ENCODE measurements around the gene PIK3R1. TPM values are rescaled to one million over a fixed set of nuclear protein-coding genes. Genes with fewer than 3 reads are reported as not detected.

The PIK3R1 gene
- total and polyA plus RNA-seq, 2 experiments from 2014 or later, result 5.9 to 9.8 TPM

DNA sequence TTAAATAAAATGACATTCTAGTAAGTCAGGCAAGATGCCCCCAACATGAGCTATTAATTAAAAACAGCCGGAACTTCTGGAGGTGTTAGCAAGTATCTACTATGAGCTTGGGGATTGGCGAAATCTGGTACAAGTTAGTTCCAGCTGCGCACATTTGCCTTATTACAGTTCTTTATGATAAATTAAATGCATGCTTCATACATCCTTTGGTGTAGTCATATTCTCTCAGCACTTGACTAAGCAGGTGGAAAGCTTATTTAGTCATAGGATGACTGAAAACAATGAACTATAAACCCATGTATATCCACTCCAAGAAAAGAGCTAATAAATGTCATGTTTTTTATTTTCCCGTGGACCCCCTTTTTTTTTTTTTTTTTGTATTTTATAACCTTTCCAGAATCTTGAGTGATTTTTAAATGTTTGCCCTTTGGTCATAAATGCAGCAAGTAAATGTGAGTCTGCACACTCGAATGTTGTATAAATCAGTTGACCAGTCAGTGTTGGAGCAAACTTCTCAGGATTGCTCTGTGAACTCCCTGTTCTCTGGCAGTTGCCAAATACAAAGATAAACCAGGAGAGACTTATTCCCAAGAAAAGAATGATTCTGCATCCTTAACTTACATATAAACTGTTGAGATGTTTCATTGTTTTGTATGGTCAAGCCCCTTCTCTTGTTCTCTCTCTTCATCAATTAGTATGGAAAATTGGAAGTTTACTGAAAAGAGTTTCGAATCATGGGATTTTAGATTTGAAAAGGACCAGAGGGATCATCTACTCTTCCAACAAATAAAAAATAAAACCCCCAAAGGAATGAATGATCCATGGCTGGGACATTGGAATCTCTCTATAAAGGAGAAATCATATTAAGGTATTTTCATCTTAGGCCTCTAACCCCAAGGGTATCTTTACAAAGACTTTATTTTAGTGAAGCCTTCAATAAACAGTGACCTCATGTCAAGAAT, 38.3 kb downstream of the PIK3R1 start:
- no peak overlapping the region for H3K4me2 ChIP-seq
- Mint-ChIP-seq H3K27ac (no peak overlapping the region), H3K4me3 (no peak overlapping the region), H3K36me3 (ENCODE audit: low read depth) (no peaks in the 10 kb centered on the region), H3K4me1 (peaks cover 34% of the 10 kb centered on the region), H3K9me3 (no peaks in the 10 kb centered on the region), H3K27me3 (ENCODE audit: insufficient read depth, low read depth, poor library complexity) (peaks cover 8% of the 10 kb centered on the region)
- H3K4me1 ChIP-seq (ENCODE audit: insufficient read depth), result peaks cover 32% of the 10 kb centered on the region
- H3K9me2 ChIP-seq (ENCODE audit: insufficient read depth), result no peaks in the 10 kb centered on the region
- no peaks in the 10 kb centered on the region for H3K36me3 ChIP-seq (ENCODE audit: insufficient read depth)
- no peaks in the 10 kb centered on the region for H4K20me1 ChIP-seq (replicated peaks; ENCODE audit: insufficient read depth)
- no peaks in the 10 kb centered on the region for H3F3A ChIP-seq (replicated peaks; ENCODE audit: low read depth)
- no peak for TF ChIP-seq ZNF331 (CRISPR knock-in tag; IDR thresholded peaks at IDR 0.05; ENCODE audit: low read depth)
- no peak overlapping the region for H2AFZ ChIP-seq
- no peaks in the 10 kb centered on the region for H3K79me2 ChIP-seq (replicated peaks; ENCODE audit: insufficient read depth)
- DNase-seq (ENCODE audit: low spot score) (no peak), ATAC-seq (no peak)
- H3K27me3 ChIP-seq (ENCODE audit: insufficient read depth), result no peaks in the 10 kb centered on the region
- H3K4me3 ChIP-seq, result no peak overlapping the region
- H3K27ac ChIP-seq (ENCODE audit: low read depth), result no peak overlapping the region

DNA sequence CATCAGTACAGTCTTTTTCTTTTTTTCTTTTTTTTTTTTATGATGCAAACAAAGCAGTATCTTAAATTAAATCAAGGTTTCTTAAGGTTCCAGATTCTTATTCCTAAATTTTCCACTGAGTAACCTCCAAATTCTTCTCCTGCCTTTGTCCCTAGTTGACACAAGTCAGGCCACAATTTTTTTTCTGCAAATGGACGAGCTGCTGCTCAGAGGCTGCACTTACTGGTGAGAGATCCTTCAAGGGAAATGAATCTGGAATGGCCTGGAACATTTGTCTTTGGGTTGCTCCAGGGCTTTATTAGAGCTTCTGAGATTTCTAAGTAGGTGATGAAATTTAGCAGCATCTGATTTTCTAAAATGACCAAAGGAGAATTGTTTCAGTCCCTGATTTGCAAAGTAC, 39.3 kb downstream of the PIK3R1 start:
- H3K4me1 ChIP-seq (ENCODE audit: insufficient read depth), result peaks cover 23% of the 10 kb centered on the region
- Mint-ChIP-seq H3K4me1 (peaks cover 26% of the 10 kb centered on the region), H3K36me3 (ENCODE audit: low read depth) (no peaks in the 10 kb centered on the region), H3K4me3 (no peak overlapping the region), H3K27ac (no peak overlapping the region), H3K27me3 (ENCODE audit: insufficient read depth, low read depth, poor library complexity) (peaks cover 8% of the 10 kb centered on the region), H3K9me3 (no peaks in the 10 kb centered on the region)
- H3K27me3 ChIP-seq (ENCODE audit: insufficient read depth), result no peaks in the 10 kb centered on the region
- no peaks in the 10 kb centered on the region for H3F3A ChIP-seq (replicated peaks; ENCODE audit: low read depth)
- no peak overlapping the region for H2AFZ ChIP-seq
- ATAC-seq (no peak), DNase-seq (ENCODE audit: low spot score) (no peak)
- no peak overlapping the region for H3K27ac ChIP-seq (ENCODE audit: low read depth)
- no peaks in the 10 kb centered on the region for H4K20me1 ChIP-seq (replicated peaks; ENCODE audit: insufficient read depth)
- no peak overlapping the region for H3K4me2 ChIP-seq
- no peaks in the 10 kb centered on the region for H3K36me3 ChIP-seq (ENCODE audit: insufficient read depth)
- no peak overlapping the region for H3K4me3 ChIP-seq
- no peaks in the 10 kb centered on the region for H3K79me2 ChIP-seq (replicated peaks; ENCODE audit: insufficient read depth)
- H3K9me2 ChIP-seq (ENCODE audit: insufficient read depth), result no peaks in the 10 kb centered on the region
- TF ChIP-seq STAT1 (IDR thresholded peaks at IDR 0.05; ENCODE audit: unreplicated experiment), result no peak
- TF ChIP-seq ZNF331 (CRISPR knock-in tag; IDR thresholded peaks at IDR 0.05; ENCODE audit: low read depth), result no peak
- TF ChIP-seq JUNB (IDR thresholded peaks at IDR 0.05; ENCODE audit: unreplicated experiment), result no peak
- TF ChIP-seq, protein P1, sequence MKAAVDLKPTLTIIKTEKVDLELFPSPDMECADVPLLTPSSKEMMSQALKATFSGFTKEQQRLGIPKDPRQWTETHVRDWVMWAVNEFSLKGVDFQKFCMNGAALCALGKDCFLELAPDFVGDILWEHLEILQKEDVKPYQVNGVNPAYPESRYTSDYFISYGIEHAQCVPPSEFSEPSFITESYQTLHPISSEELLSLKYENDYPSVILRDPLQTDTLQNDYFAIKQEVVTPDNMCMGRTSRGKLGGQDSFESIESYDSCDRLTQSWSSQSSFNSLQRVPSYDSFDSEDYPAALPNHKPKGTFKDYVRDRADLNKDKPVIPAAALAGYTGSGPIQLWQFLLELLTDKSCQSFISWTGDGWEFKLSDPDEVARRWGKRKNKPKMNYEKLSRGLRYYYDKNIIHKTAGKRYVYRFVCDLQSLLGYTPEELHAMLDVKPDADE (IDR thresholded peaks at IDR 0.05), result no peak
- TF ChIP-seq ZNF114 (CRISPR knock-in tag; IDR thresholded peaks at IDR 0.05), result no peak
- no peak for TF ChIP-seq EZH2phosphoT487 (IDR thresholded peaks at IDR 0.05; ENCODE audit: unreplicated experiment)
- no peak for TF ChIP-seq CREB1 (CRISPR knock-in tag; IDR thresholded peaks at IDR 0.05; ENCODE audit: low read depth)
- TF ChIP-seq ZNF462 (CRISPR knock-in tag; IDR thresholded peaks at IDR 0.05), result no peak
- no peak for TF ChIP-seq NANOG (IDR thresholded peaks at IDR 0.05; ENCODE audit: borderline replicate concordance)
- TF ChIP-seq CTCF (conservative IDR thresholded peaks at IDR 0.05; ENCODE audit: low read depth in 2 of 2), result no peak
- TF ChIP-seq EZH2 (IDR thresholded peaks at IDR 0.05; ENCODE audit: low read depth, unreplicated experiment), result no peak
- TF ChIP-seq POLR2AphosphoS5 (IDR thresholded peaks at IDR 0.05; ENCODE audit: low read depth), result no peak
